B cell (primary cell): ENCODE measurements around the gene PERCC1.

Experiments used
- CTCF ChIP-seq: fragments of 200-600 bp; IDR thresholded peaks from one replicate; pipeline ENCODE4 v1.8.0; 2022; ENCODE audit warnings: antibody characterized with exemption, mild to moderate bottlenecking
- EZH2 ChIP-seq: IDR thresholded peaks from 2 replicates; pipeline ENCODE4 v1.6.1; 2012; ENCODE audit warnings: borderline replicate concordance, low read depth, mild to moderate bottlenecking, moderate library complexity, low read length; ENCODE audit not compliant: insufficient read depth, poor library complexity, severe bottlenecking

GRCh38 chr16:1474796-1475551, 44.1 kb downstream of the PERCC1 start, which contains the start of gene CLCN7:
- TF ChIP-seq CTCF (no peak), EZH2 (no peak)
